Mesangial cell (primary cell): ENCODE results near the gene PRR4. TPM values are rescaled to one million over a fixed set of nuclear protein-coding genes. Genes with fewer than 3 reads are reported as not detected.

Experiments used
- total RNA-seq: library from RNA; depleted of rRNA; stranded (reverse); fragments of >200 nt; gene quantifications from 2 replicates; pipeline ENCODE4 v1.2.3, GENCODE V29; 2015

Gene PRR4, protein sequence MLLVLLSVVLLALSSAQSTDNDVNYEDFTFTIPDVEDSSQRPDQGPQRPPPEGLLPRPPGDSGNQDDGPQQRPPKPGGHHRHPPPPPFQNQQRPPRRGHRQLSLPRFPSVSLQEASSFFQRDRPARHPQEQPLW
- total RNA-seq, result 0.76 TPM in 1 of 2 replicates, not detected in the other

GRCh38 chr12:10849425-10849878 is at the start of gene PRR4:
PRR4 (minus strand) TSS chr12:10849475; CDS start chr12:10849437, 38 bp downstream.

GRCh38 chr12:10884086-10884725 is 34.9 kb upstream of the PRR4 start, which contains the start of gene PRH1:
PRH1 (minus strand) TSS chr12:10884255; CDS start chr12:10884217, 38 bp downstream.

DNA sequence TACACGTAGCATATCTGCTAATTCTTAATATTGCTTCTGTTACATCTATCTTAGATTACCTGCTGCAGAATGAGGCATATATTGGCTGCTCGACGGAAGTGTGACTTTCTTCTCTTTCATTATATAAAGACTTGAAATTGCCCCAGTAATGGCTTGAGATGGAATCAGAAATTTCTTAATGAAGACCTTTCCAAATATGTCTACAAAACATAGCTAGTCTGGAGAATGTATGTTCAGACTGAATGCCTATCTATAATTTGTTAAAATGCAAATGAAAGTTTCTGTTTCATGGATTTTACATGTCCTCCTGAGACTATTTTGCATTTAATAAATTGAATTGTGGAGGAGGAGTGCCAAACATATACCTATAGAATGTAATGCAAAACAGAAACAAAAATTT is 23.0 kb downstream of the PRR4 start, which contains the start of gene TAS2R10:
TAS2R10 (minus strand) TSS at position 101 of the 400 bp plus-strand sequence; CDS start at position 12, 89 bp downstream.

DNA sequence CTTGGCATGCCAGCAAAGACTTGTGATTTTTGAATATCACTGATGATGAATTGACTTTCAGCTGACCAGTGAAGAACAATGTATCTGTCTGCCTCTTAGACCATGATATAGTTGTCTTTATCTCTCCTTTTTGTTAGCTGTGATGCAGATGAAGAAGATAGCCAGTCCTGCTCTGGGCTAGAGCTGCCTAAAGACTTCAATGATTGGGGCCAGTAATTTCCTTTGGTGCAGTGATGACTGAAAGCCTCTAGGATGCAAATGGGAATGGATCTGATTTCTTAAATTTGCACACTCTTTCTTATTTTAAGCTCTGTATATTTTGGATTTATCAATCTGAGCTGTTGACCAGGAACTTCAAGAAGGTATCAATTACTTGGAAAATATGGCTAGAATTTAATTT is 39.2 kb downstream of the PRR4 start, which contains the start of gene TAS2R9:
TAS2R9 (minus strand) TSS at position 101 of the 400 bp plus-strand sequence; CDS start at position 8, 93 bp downstream.

DNA sequence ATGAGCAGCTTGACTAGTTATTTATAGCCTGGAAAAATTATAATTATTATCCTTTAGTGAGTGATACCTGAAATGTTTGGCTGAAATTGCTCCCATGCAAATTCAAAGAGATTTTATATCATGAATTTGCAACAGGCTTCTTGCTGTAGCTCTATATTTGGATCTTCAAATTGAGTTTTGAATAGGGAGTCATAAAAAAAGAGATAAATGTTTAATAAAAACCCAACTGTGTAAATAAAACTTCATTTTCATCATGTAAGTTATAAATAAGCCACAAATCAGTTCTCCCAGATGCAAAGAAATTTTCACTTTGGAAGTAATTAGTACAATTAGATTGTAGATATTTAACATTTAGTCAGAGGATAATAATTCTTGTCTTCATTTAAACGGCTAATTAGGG is 42.1 kb downstream of the PRR4 start, which contains the start of gene TAS2R8:
TAS2R8 (minus strand) TSS at position 101 of the 400 bp plus-strand sequence. CDS start 306 bp downstream, outside the sequence.

GRCh38 chr12:10802587-10802986 is 46.7 kb downstream of the PRR4 start, which contains the start of gene TAS2R7:
TAS2R7 (minus strand) TSS chr12:10802627; CDS start chr12:10802570, 57 bp downstream.

Other genes with a start within 250 kb of the PRR4 start
- 9.4 and 19.7 TPM in 2 replicates for gene MAGOHB, start 235.9 kb downstream of the PRR4 start, total RNA-seq
- 0.25 and 1.3 TPM in 2 replicates for gene STYK1, start 175.4 kb downstream of the PRR4 start, total RNA-seq
- 157 and 215 TPM in 2 replicates for gene YBX3, start 126.2 kb downstream of the PRR4 start, total RNA-seq
- gene TAS2R7, start 46.8 kb downstream of the PRR4 start, total RNA-seq, result not detected in 2 replicates
- not detected in 2 replicates for gene TAS2R8, start 42.2 kb downstream of the PRR4 start, total RNA-seq
- gene TAS2R9, start 39.3 kb downstream of the PRR4 start, total RNA-seq, result not detected in 2 replicates
- gene TAS2R10, start 23.1 kb downstream of the PRR4 start, total RNA-seq, result 0.13 TPM in 1 of 2 replicates, not detected in the other
- gene PRH1, start 34.8 kb upstream of the PRR4 start, total RNA-seq, result 4.1 and 4.4 TPM in 2 replicates
- 0.38 TPM in 1 of 2 replicates, not detected in the other for gene TAS2R13, start 60.1 kb upstream of the PRR4 start, total RNA-seq
- gene PRH2, start 79.8 kb upstream of the PRR4 start, total RNA-seq, result not detected in 2 replicates
- 0.16 and 2.2 TPM in 2 replicates for gene TAS2R14, start 89.8 kb upstream of the PRR4 start, total RNA-seq
- gene TAS2R50, start 137.4 kb upstream of the PRR4 start, total RNA-seq, result 0.38 and 0.98 TPM in 2 replicates
- 0.49 and 0.51 TPM in 2 replicates for gene TAS2R20, start 148.8 kb upstream of the PRR4 start, total RNA-seq
- 2.7 TPM in 1 of 2 replicates, not detected in the other for gene TAS2R19, start 173.1 kb upstream of the PRR4 start, total RNA-seq
- 0.33 and 0.51 TPM in 2 replicates for gene TAS2R31, start 181.9 kb upstream of the PRR4 start, total RNA-seq
- gene TAS2R46, start 212.8 kb upstream of the PRR4 start, total RNA-seq, result 0.38 TPM in 1 of 2 replicates, not detected in the other
- 0.16 TPM in 1 of 2 replicates, not detected in the other for gene TAS2R43, start 242.8 kb upstream of the PRR4 start, total RNA-seq